Ovary (tissue), 9 donors: Measurements from ENCODE around the gene NSMCE1. TPM values are rescaled to one million over a fixed set of nuclear protein-coding genes. Genes with fewer than 3 reads are reported as not detected.

Source experiments
- DNase-seq, 5 donors: peaks; one replicate each; pipeline ENCODE4 v3.0.0-alpha.2; 2019 to 2020
- H3K27ac ChIP-seq, 2 donors: fragments of 200-600 bp; one replicate each; pipeline versions ENCODE4 v1.5.1 to v1.8.0; 2019 to 2022
- H3K27me3 ChIP-seq: fragments of 200-600 bp; one replicate; pipeline ENCODE4 v1.8.0; 2022
- H3K36me3 ChIP-seq: fragments of 200-600 bp; sonication (generic); one replicate; pipeline ENCODE4 v1.5.1; 2019
- H3K4me1 ChIP-seq: one replicate; pipeline ENCODE4 v1.8.1; 2013; ENCODE audit warnings: mild to moderate bottlenecking, moderate library complexity; ENCODE audit not compliant: insufficient read depth
- H3K4me3 ChIP-seq: fragments of 200-600 bp; sonication (generic); one replicate; pipeline ENCODE4 v1.5.1; 2017
- H3K9me3 ChIP-seq, 2 donors: fragments of 200-600 bp in 1 of 2; sonication (generic) in 1 of 2; one replicate each; pipeline versions ENCODE4 v1.5.1 to v1.8.1; 2013 to 2019; ENCODE audit warnings: mild to moderate bottlenecking in 1 of 2, moderate library complexity in 1 of 2
- CTCF ChIP-seq, 3 donors: fragments of 450-650 bp in 2 of 3; fragments of 200-600 bp in 1 of 3; IDR thresholded peaks; one replicate each; pipeline versions ENCODE4 v1.5.1 to v1.8.0; 2016 to 2022; ENCODE audit warnings: antibody characterized with exemption in 3 of 3, mild to moderate bottlenecking in 1 of 3
- EP300 ChIP-seq: sonication (generic); formaldehyde crosslinking; IDR thresholded peaks from one replicate; pipeline ENCODE4 v1.6.1; 2017; ENCODE audit warnings: antibody characterized with exemption
- POLR2A ChIP-seq: fragments of 450-650 bp; IDR thresholded peaks from one replicate; pipeline ENCODE4 v1.6.1; 2017; ENCODE audit warnings: antibody characterized with exemption, mild to moderate bottlenecking, moderate library complexity
- WGBS, 3 donors: extraction: QIAGEN DNeasy Blood & Tissue Kit in 1 of 3; methylation state at CpG; one replicate each; pipeline versions ENCODE4 v1.1.5 to v1.1.7; 2013 to 2017; 5-methylcytosine and 5-hydroxymethylcytosine counted together
- intact Hi-C, 4 donors: fragments of 100-400 bp; cut with DNase I; formaldehyde crosslinking; loops; one replicate each; pipeline versions ENCODE4 v1.11.0 to v1.15.1; 2022 to 2023
- polyA plus RNA-seq, 2 donors: library from polyadenylated mRNA; stranded (reverse); fragments of 200-250 nt in 1 of 2; fragments of 350-450 nt in 1 of 2; fragmentation: Illumina TruSeq in 1 of 2; extraction: RNeasy Lipid Tissue Mini Kit (QIAGEN cat#74804) in 1 of 2; gene quantifications; one replicate each; pipeline ENCODE4 v1.2.3, GENCODE V29; 2013 to 2014
- total RNA-seq, 7 donors: library from RNA; depleted of rRNA in 2 of 7; stranded (reverse); fragments of >200 nt in 2 of 7; fragmentation: NEBNext Ultra II Directional in 3 of 7; extraction: Animal tissue kit (Norgen Biotek cat#: 25700) in 3 of 7; gene quantifications; one replicate each; pipeline versions ENCODE4 v1.1.0 to v1.2.4, GENCODE V29; 2016 to 2023
- donor health status: DM: no; HTN: no; CAD: no; lungs with moderate emphysema.
- donor health status: DM: no; HTN: no; CAD: no.
- donor health status: Bipolar disorder and iron deficiency.
- donor health status: DM: yes; HTN: yes; CAD: no.
- donor health status: DM: no; HTN: no; CAD: no.
- donor health status: DM: yes; HTN: yes; CAD: no.

NSMCE1 gene
- total and polyA plus RNA-seq, 9 donors = 19.8 to 68.4 (median 51.2) TPM

- Histone ChIP-seq H3K36me3 (no peaks in the 10 kb centered on the region), H3K27me3 (no peaks in the 10 kb centered on the region), H3K27ac (no peak overlapping the region), H3K4me1 (peaks cover 2% of the 10 kb centered on the region), H3K4me3 (no peak overlapping the region), H3K9me3 (no peaks in the 10 kb centered on the region)
- DNase-seq = no peak
- 85 to 87% (median 86%) methylated on average over 12 of the region's 12 CpGs for WGBS, 3 donors
- TF ChIP-seq EP300 (no peak), CTCF (IDR thresholded peaks at IDR 0.05) (no peak), POLR2A (no peak)
- intact Hi-C loops = no loop called here
Measured at GRCh38 chr16:27198451-27199234, 69.9 kb downstream of the NSMCE1 start.

- no peaks in the 10 kb centered on the region for H3K9me3 ChIP-seq
- TF ChIP-seq CTCF (IDR thresholded peaks at IDR 0.05) (no peak), POLR2A (no peak), EP300 (no peak)
- no peaks in the 10 kb centered on the region for H3K4me1 ChIP-seq
- WGBS, 3 donors = 68 to 78% (median 72%) methylated on average over 4 of the region's 4 CpGs
- intact Hi-C loops = no loop called here
- H3K4me3 ChIP-seq = no peak overlapping the region
- no peak for DNase-seq
- no peak overlapping the region for H3K27ac ChIP-seq
- H3K27me3 ChIP-seq = no peaks in the 10 kb centered on the region
- no peaks in the 10 kb centered on the region for H3K36me3 ChIP-seq
Measured at GRCh38 chr16:27197004-27197403, 71.6 kb downstream of the NSMCE1 start.

DNA sequence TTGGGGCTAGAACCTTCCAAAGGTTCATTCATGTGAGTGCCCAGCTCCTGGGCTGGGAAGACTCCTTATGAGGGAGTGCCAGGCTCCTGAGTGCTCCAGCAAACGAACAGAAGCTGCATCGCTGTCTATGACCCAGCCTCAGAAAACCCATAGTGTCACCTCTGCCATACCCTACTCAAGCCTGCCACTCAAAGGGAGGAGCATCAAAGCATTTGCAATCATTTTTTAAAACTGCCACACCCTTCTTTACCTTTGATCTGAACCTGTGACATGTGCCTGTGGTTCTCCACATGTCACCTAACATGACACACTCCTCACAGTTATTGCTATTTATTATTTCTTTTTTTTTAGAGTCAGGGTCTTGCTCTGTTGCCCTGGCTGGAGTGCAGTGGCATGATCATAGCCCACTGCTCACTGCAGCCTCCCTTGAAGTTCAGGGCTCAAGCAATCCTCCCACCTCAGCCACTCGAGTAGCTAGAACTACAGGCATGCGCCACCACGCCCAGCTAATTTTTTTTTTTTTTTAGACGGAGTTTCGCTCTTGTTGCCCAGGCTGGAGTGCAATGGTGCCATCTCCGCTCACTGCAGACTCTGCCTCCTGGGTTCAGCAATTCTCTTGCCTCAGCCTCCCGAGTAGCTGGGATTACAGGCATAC is 72.5 kb downstream of the NSMCE1 start:
- Histone ChIP-seq H3K4me1 (no peaks in the 10 kb centered on the region), H3K36me3 (no peaks in the 10 kb centered on the region), H3K27me3 (no peaks in the 10 kb centered on the region), H3K9me3 (no peaks in the 10 kb centered on the region), H3K4me3 (no peak overlapping the region), H3K27ac (no peak overlapping the region)
- DNase-seq = no peak
- intact Hi-C loops = no loop called here
- TF ChIP-seq EP300 (no peak), POLR2A (no peak), CTCF (IDR thresholded peaks at IDR 0.05) (no peak)
- 80% methylated on average over 9 of the region's 9 CpGs for WGBS, 3 donors

DNA sequence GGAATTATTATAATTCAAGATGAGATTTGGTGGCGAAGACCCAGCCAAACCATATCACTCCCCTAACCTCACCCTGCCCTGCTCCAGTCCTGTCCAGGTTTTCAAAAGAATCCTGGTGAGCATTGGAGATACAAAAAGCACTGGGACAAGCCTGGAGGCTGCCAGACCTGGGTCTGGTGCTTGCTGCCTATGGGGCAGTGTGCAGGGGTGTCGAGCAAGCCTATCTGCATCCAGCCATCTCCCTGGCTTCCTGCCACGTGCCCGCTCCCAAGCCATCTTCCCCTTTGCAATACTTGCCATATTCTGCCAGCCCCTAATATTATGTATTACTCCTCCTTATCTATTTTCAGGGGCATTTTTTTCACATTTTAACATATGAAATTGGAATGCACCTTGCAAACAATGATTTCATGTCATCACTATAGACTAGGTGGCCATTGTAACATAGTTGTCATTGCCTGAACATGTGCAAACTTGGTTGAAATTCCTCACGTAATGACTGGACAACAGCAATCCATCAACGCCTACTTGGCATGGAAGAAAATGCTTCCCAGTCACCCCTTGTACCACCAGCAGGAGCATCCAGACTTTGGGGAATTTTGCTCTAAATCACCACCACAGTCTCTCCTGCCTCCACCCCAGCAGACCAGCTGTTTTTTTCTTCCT is 73.4 kb downstream of the NSMCE1 start:
- intact Hi-C loops = no loop called here
- no peaks in the 10 kb centered on the region for H3K9me3 ChIP-seq
- H3K27me3 ChIP-seq = no peaks in the 10 kb centered on the region
- no peak for DNase-seq
- H3K27ac ChIP-seq = no peak overlapping the region
- no peak overlapping the region for H3K4me3 ChIP-seq
- WGBS, 3 donors = 52 to 71% (median 70%) methylated on average over 6 of the region's 6 CpGs
- H3K4me1 ChIP-seq = no peaks in the 10 kb centered on the region
- TF ChIP-seq POLR2A (no peak), EP300 (no peak), CTCF (IDR thresholded peaks at IDR 0.05) (no peak)
- H3K36me3 ChIP-seq = no peaks in the 10 kb centered on the region
